ENCODE data around the gene SLCO1A2.

SLCO1A2 gene

GRCh38 chr12:21337453-21337852 lies 2.7 kb upstream of the SLCO1A2 start:
- no peak for DNase-seq (ENCODE audit: low read depth, low spot score)
- no peak overlapping the region for H3K4me3 ChIP-seq (ENCODE audit: low read length)

DNA sequence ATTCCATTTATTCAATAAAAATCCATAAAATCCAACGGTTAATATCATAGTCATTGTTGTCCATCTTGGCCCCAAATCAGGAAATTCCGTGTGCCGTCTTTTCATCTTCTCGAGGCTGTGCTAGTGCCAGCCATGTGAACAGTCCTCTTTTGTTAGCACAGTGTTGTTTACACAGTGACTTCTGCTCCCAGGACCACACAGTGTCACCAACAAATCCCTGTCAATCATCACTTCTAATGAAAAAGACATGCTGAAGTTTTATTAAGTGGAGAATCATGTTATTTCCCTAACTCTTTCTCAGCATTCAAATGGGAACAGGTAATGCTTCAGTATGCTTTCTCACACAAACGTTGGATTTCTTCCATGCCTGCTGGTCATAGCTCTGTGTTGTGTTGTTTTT lies 1.9 kb upstream of the SLCO1A2 start:
- no peak for DNase-seq (ENCODE audit: low read depth, low spot score)
- H3K4me3 ChIP-seq (ENCODE audit: low read length) = no peak overlapping the region

GRCh38 chr12:21330682-21331253 lies 3.9 kb downstream of the SLCO1A2 start:
- peak; percentile 23 for DNase-seq (ENCODE audit: low read depth, low spot score)
- no peak overlapping the region for H3K4me3 ChIP-seq (ENCODE audit: low read length)

DNA sequence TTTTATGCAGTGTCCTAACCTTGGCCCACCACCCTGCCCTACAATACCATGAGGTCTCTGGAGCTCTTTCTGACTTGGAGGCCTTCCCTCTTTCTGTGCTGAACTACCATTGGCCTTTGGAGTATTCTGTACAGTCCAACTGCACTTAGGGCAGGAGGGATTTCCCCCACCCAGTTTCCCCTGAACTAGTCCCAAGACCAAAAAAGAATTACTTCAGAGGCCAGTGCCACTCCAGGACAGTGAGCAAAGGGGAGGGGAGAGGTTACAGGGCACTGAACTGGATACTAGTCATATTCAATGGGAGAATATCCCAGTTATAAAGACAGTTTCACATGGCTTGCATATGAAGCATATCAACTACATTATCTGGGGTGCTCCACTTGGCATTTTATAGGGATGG lies 6.1 kb downstream of the SLCO1A2 start:
- no peak overlapping the region for H3K4me3 ChIP-seq (ENCODE audit: low read length)
- DNase-seq (ENCODE audit: low read depth, low spot score) = no peak

GRCh38 chr12:21324551-21324950 lies 10.2 kb downstream of the SLCO1A2 start:
- no peak overlapping the region for H3K4me3 ChIP-seq (ENCODE audit: low read length)
- no peak for DNase-seq (ENCODE audit: low read depth, low spot score)

GRCh38 chr12:21323736-21324135 lies 11.0 kb downstream of the SLCO1A2 start:
- H3K4me3 ChIP-seq (ENCODE audit: low read length) = no peak overlapping the region
- DNase-seq (ENCODE audit: low read depth, low spot score) = no peak

DNA sequence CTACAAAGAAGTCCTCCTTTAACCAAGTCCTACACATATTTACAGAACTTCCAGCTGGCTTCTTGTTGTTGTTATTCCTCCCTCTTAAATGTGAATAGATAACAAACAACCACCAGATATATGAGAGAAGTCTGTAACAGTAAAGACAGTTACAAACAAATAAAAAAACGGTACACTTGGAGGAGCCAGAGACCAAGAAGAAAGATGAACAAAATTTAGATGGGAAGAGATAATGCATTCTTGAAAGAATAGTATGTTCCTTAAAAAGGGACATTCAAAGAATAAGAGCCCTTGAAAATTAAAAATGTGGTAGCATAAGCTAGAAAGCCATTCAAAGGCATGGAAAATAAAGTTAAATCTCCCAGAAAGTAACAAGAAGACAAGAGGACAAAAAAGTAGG lies 25.9 kb downstream of the SLCO1A2 start:
- DNase-seq (ENCODE audit: low read depth, low spot score) = no peak
- H3K4me3 ChIP-seq (ENCODE audit: low read length) = no peak overlapping the region

DNA sequence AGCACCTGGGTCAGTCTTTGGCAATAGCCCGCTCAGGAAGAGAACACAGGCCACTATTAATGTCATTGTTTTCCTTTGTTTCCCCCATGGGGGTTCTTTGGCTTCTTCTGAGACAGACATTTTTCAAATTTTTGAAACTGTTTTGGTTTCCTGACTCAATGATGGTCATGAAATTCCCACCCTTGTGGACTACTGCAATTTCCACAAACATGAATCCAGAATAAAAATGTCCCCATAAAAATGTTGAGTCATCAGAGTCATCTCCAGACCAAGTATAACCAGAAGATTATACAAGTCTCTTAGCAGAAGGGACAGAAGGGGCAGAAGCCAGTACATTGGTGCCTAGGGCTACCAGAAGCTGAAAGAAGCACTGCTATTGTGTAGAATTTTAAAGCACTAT lies 29.1 kb downstream of the SLCO1A2 start:
- H3K4me3 ChIP-seq (ENCODE audit: low read length) = no peak overlapping the region
- no peak for DNase-seq (ENCODE audit: low read depth, low spot score)

GRCh38 chr12:21300632-21301031 lies 34.1 kb downstream of the SLCO1A2 start:
- no peak for DNase-seq (ENCODE audit: low read depth, low spot score)
- H3K4me3 ChIP-seq (ENCODE audit: low read length) = no peak overlapping the region

- DNase-seq (ENCODE audit: low read depth, low spot score) = peak; percentile 1
- no peak overlapping the region for H3K4me3 ChIP-seq (ENCODE audit: low read length)
Measured at GRCh38 chr12:21296751-21297406, 37.8 kb downstream of the SLCO1A2 start.

DNA sequence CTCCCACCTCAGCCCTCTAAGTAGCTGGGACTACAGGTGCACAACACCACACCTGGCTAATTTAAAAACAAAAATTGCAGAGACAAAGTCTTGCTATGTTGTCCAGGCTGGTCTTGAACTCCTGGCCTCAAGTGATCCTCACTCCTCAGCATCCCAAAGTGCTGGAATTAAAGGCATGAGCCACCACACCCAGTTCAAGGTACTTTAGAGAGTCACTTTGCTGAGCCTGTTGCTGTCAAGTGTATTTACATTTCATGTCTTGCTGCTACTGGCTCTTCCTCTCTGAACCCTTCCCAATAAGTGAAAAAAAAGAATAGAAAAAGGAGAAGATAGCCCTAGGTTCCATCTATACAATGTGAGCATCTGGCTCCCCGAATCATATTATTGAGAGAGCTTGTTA lies 38.4 kb downstream of the SLCO1A2 start:
- H3K4me3 ChIP-seq (ENCODE audit: low read length) = no peak overlapping the region
- no peak for DNase-seq (ENCODE audit: low read depth, low spot score)

DNA sequence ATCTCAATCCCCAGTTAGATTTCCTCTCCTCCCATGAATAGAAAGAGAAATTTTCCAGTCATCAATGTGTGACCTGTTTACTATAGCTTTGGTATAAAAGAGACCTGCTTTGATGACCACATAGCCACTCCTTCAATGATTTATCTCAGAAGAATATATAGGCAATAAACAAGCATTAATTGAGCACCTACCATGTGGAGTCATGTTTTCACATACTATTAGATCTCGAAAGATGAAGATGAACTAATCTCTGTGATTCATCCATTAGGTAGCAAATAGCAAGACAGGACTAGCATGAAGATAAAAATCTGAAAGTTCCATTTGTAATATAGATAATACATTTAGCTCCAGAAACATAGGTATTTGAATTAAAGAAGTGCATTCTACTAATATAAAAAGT lies 40.5 kb downstream of the SLCO1A2 start:
- no peak for DNase-seq (ENCODE audit: low read depth, low spot score)
- no peak overlapping the region for H3K4me3 ChIP-seq (ENCODE audit: low read length)

GRCh38 chr12:21292111-21292510 lies 42.6 kb downstream of the SLCO1A2 start:
- no peak for DNase-seq (ENCODE audit: low read depth, low spot score)
- no peak overlapping the region for H3K4me3 ChIP-seq (ENCODE audit: low read length)

- no peak for DNase-seq (ENCODE audit: low read depth, low spot score)
- no peak overlapping the region for H3K4me3 ChIP-seq (ENCODE audit: low read length)
Measured at GRCh38 chr12:21289698-21290097, 45.0 kb downstream of the SLCO1A2 start.

DNA sequence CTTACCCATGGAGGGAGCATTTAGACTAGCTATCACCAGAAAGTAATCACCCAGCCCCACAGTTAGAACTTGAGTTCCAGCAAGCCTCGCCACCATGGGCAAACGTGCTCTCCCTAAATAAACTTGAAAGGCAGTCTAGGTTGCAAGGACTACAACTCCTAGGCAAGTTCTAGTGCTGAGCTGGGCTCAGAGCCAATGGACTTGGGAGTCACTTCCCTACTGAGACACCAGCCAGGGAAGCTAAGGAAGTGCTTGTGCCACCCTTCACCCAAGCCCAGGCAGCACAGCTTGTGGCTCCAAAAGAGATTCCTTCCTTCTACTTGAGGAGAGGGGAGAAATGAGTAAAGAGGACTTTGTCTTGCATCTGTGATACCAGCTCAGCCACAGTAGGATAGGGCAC lies 57.9 kb downstream of the SLCO1A2 start:
- no peak for DNase-seq (ENCODE audit: low read depth, low spot score)
- no peak overlapping the region for H3K4me3 ChIP-seq (ENCODE audit: low read length)

- no peak overlapping the region for H3K4me3 ChIP-seq (ENCODE audit: low read length)
- no peak for DNase-seq (ENCODE audit: low read depth, low spot score)
Measured at GRCh38 chr12:21265932-21266331, 68.8 kb downstream of the SLCO1A2 start.

GRCh38 chr12:21264232-21264631 lies 70.5 kb downstream of the SLCO1A2 start:
- no peak overlapping the region for H3K4me3 ChIP-seq (ENCODE audit: low read length)
- no peak for DNase-seq (ENCODE audit: low read depth, low spot score)

DNA sequence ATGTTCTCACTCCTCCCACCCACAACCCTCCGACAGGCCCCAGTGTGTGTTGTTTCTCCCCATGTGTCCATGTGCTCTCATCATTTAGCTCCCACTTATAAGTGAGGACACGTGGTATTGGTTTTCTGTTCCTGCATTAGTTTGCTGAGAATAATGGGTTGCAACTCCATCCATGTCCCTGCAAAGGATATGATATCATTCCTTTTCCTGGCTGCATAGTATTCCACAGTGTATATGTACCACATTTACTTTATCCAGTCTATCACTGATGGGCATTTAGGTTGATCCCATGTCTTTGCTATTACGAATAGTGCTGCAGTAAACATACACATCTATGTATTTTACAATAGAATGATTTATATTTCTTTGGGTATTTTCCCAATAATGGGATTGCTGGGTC lies 77.5 kb downstream of the SLCO1A2 start:
- no peak for DNase-seq (ENCODE audit: low read depth, low spot score)

GRCh38 chr12:21252070-21252469 lies 82.6 kb downstream of the SLCO1A2 start:
- DNase-seq (ENCODE audit: low read depth, low spot score) = no peak

More for the DNA sequence above, 77.5 kb downstream of the SLCO1A2 start:
- H3K4me3 ChIP-seq (ENCODE audit: low read length) = no peak overlapping the region

GRCh38 chr12:21248679-21249078 lies 86.0 kb downstream of the SLCO1A2 start:
- DNase-seq (ENCODE audit: low read depth, low spot score) = no peak
- no peak overlapping the region for H3K4me3 ChIP-seq (ENCODE audit: low read length)

More at GRCh38 chr12:21252070-21252469, 82.6 kb downstream of the SLCO1A2 start:
- no peak overlapping the region for H3K4me3 ChIP-seq (ENCODE audit: low read length)

- H3K4me3 ChIP-seq (ENCODE audit: low read length) = no peak overlapping the region
- no peak for DNase-seq (ENCODE audit: low read depth, low spot score)
Measured at GRCh38 chr12:21239866-21240265, 94.9 kb downstream of the SLCO1A2 start.

Data from Jurkat, Clone E6-1 (cell line).